H1 (cell line): ENCODE results near the gene TAS2R3. TPM values are rescaled to one million over a fixed set of nuclear protein-coding genes. Genes with fewer than 3 reads are reported as not detected.

ENCODE experiments used
- BCL11A ChIP-seq, 2 experiments: IDR thresholded peaks; one replicate each; pipeline ENCODE4 v1.6.1; 2011; ENCODE audit warnings: low read depth in 2 of 2, low read length in 2 of 2, mild to moderate bottlenecking in 2 of 2
- CHD7 ChIP-seq: fragments of 300-600 bp; sonication (generic); IDR thresholded peaks from 2 replicates; pipeline ENCODE4 v1.7.1; 2012; ENCODE audit warnings: low read length, moderate library complexity, mild to moderate bottlenecking, inconsistent platforms; ENCODE audit not compliant: insufficient replicate concordance
- EP300 ChIP-seq, 2 experiments: IDR thresholded peaks; 1 replicate in 1 of 2; 2 replicates in 1 of 2; pipeline ENCODE4 v1.6.1; 2011 to 2012; ENCODE audit warnings: low read depth in 2 of 2, low read length in 2 of 2, mild to moderate bottlenecking in 2 of 2, borderline replicate concordance in 1 of 2, inconsistent platforms in 1 of 2, moderate library complexity in 1 of 2
- GABPA ChIP-seq: IDR thresholded peaks from 2 replicates; pipeline ENCODE4 v1.6.1; 2011; ENCODE audit warnings: mild to moderate bottlenecking, low read length, moderate library complexity, borderline replicate concordance; ENCODE audit not compliant: insufficient read depth
- HDAC2 ChIP-seq, 2 experiments: fragments of 300-600 bp in 1 of 2; sonication (generic) in 1 of 2; IDR thresholded peaks; 2 replicates each; pipeline ENCODE4 v1.6.1; 2011 to 2012; ENCODE audit warnings: low read depth in 2 of 2, low read length in 2 of 2, mild to moderate bottlenecking in 2 of 2, moderate library complexity in 2 of 2, borderline replicate concordance in 1 of 2, inconsistent platforms in 1 of 2
- KDM5A ChIP-seq: fragments of 200-600 bp; IDR thresholded peaks from 2 replicates; pipeline ENCODE4 v1.7.1; 2012; ENCODE audit warnings: mild to moderate bottlenecking, low read length, inconsistent platforms, mixed read lengths
- RNF2 ChIP-seq: fragments of 200-900, 300-1000 bp; sonication (generic); IDR thresholded peaks from 2 replicates; pipeline ENCODE4 v1.7.1; 2016; ENCODE audit warnings: borderline replicate concordance, low read depth, mild to moderate bottlenecking, antibody characterized with exemption, low read length; ENCODE audit not compliant: poor library complexity, severe bottlenecking; ENCODE audit errors: missing control alignments
- polyA plus RNA-seq, 7 experiments: library from polyadenylated mRNA; depleted of rRNA in 3 of 7; stranded (reverse) in 5 of 7; unstranded in 2 of 7; fragments of >200 nt in 5 of 7; fragments of 200-250 nt in 2 of 7; gene quantifications; 1 replicate in 5 of 7; 2 replicates in 1 of 7; 4 replicates in 1 of 7; pipeline versions ENCODE4 v1.2.1 to v1.2.3, GENCODE V29; 2011 to 2013; ENCODE audit warnings: missing spikeins in 2 of 7, mixed read lengths in 2 of 7
- total RNA-seq: library from RNA; stranded (reverse); fragmentation: NEBNext Ultra II Directional; extraction: Animal tissue kit (Norgen Biotek cat#: 25700); gene quantifications from 2 replicates; pipeline ENCODE4 v1.2.1, GENCODE V29; 2021

TAS2R3 gene
- total and polyA plus RNA-seq, 2 of the 8 experiments (the other 6 are each of a cell fraction or from before 2014, with no cell fraction given), result 0.48 to 0.99 TPM

DNA sequence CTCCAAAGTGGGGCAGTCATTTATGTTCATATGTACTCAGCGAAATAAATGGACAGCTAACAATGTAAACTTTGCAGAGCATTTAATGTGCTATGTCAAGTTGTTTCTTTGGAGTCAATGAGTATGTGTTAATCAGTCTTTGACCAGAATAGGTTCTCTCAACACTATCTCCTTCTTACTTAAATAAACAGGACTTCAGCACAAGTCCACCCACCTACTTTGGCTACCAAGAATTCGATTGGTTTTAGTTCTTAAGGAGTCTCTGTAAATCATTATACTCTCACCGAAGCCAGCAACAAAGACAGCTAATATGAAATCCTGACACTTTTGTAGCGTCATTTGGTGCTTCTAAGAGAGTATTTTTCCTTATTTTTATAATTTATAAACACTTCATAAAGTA lies 48.9 kb upstream of the TAS2R3 start (continued):
- TF ChIP-seq CHD7 (no peak), HDAC2 (IDR thresholded peaks at IDR 0.05; ENCODE audit: borderline replicate concordance in 1 of 2, low read depth in 2 of 2, low read length in 2 of 2) (no peak), BCL11A (IDR thresholded peaks at IDR 0.05; ENCODE audit: low read depth in 2 of 2, low read length in 2 of 2) (no peak), KDM5A (no peak), RNF2 (no peak), GABPA (no peak), EP300 (IDR thresholded peaks at IDR 0.05; ENCODE audit: borderline replicate concordance in 1 of 2, low read depth in 2 of 2, low read length in 2 of 2) (no peak)
- TF ChIP-seq, all 59 proteins: peak for 0
